Testis (tissue), 3 donors: ENCODE results near the gene MYOZ3. TPM values are rescaled to one million over a fixed set of nuclear protein-coding genes. Genes with fewer than 3 reads are reported as not detected.

Source experiments
- DNase-seq: peaks from one replicate; pipeline ENCODE4 v3.0.0-alpha.2; 2019
- H3K27ac ChIP-seq, 2 donors: fragments of 200-600 bp; sonication (generic); one replicate each; pipeline ENCODE4 v1.5.1; 2019
- H3K27me3 ChIP-seq: fragments of 200-600 bp; sonication (generic); one replicate; pipeline ENCODE4 v1.5.1; 2019
- H3K36me3 ChIP-seq: fragments of 200-600 bp; sonication (generic); one replicate; pipeline ENCODE4 v1.5.1; 2017; ENCODE audit warnings: low read depth; ENCODE audit errors: missing control alignments
- H3K4me1 ChIP-seq: fragments of 200-600 bp; sonication (generic); one replicate; pipeline ENCODE4 v1.5.1; 2019
- H3K4me3 ChIP-seq, 2 donors: fragments of 200-600 bp; sonication (generic); one replicate each; pipeline ENCODE4 v1.5.1; 2017 to 2019
- H3K9me3 ChIP-seq: fragments of 200-600 bp; sonication (generic); one replicate; pipeline ENCODE4 v1.5.1; 2017
- CTCF ChIP-seq, 3 experiments: fragments of 450-650 bp in 2 of 3; fragments of 200-600 bp in 1 of 3; sonication (generic) in 1 of 3; IDR thresholded peaks; one replicate each; pipeline ENCODE4 v1.5.1; 2016 to 2019; ENCODE audit warnings: antibody characterized with exemption in 3 of 3, mild to moderate bottlenecking in 2 of 3, moderate library complexity in 1 of 3
- POLR2A ChIP-seq: fragments of 450-650 bp; IDR thresholded peaks from one replicate; pipeline ENCODE4 v1.6.1; 2017; ENCODE audit warnings: antibody characterized with exemption, mild to moderate bottlenecking, moderate library complexity
- WGBS, 2 donors: methylation state at CpG; one replicate each; pipeline ENCODE4 v1.1.5; 2018; 5-methylcytosine and 5-hydroxymethylcytosine counted together
- intact Hi-C: fragments of 100-400 bp; cut with DNase I; formaldehyde crosslinking; loops from one replicate; pipeline ENCODE4 v1.15.1; 2023; ENCODE audit warnings: low total_unique reads
- polyA plus RNA-seq: library from polyadenylated mRNA; stranded (reverse); fragments of 350-450 nt; fragmentation: Illumina TruSeq; extraction: RNeasy Lipid Tissue Mini Kit (QIAGEN cat#74804); gene quantifications from one replicate; pipeline ENCODE4 v1.2.3, GENCODE V29; 2014; ENCODE audit warnings: low read depth, low replicate concordance; ENCODE audit not compliant: insufficient read depth
- total RNA-seq, 2 donors: library from RNA; depleted of rRNA; stranded (reverse); fragments of >200 nt; gene quantifications; one replicate each; pipeline ENCODE4 v1.2.3, GENCODE V29; 2016

Gene MYOZ3
- total and polyA plus RNA-seq, 3 donors from 2014 or later: 10.4 to 12.7 (median 12.0) TPM

GRCh38 chr5:150641006-150641570, 20.0 kb upstream of the MYOZ3 start:
- peak; percentile 69 for DNase-seq
- WGBS, 2 donors: 44 to 51% methylated on average over 9 of the region's 9 CpGs
- no peaks in the 10 kb centered on the region for H3K9me3 ChIP-seq

GRCh38 chr5:150641824-150642566, 19.1 kb upstream of the MYOZ3 start:
- no peaks in the 10 kb centered on the region for H3K36me3 ChIP-seq
- no peaks in the 10 kb centered on the region for H3K27me3 ChIP-seq
- TF ChIP-seq CTCF (IDR thresholded peaks at IDR 0.05) (no peak), POLR2A (no peak)
- 57 to 71% methylated on average over 4 to 5 of the region's 5 CpGs for WGBS, 2 donors
- H3K27ac ChIP-seq: peak overlapping the region; percentile 79 to 88
- H3K4me3 ChIP-seq: peak overlapping the region in 1 of 2 donors; percentile 57
- no peaks in the 10 kb centered on the region for H3K9me3 ChIP-seq
- intact Hi-C loops: no loop called here
- DNase-seq: no peak
- peaks cover 88% of the 10 kb centered on the region for H3K4me1 ChIP-seq

More at GRCh38 chr5:150641006-150641570, 20.0 kb upstream of the MYOZ3 start:
- no peaks in the 10 kb centered on the region for H3K27me3 ChIP-seq
- intact Hi-C loops: no loop called here
- TF ChIP-seq CTCF (IDR thresholded peaks at IDR 0.05) (no peak), POLR2A (no peak)
- H3K27ac ChIP-seq: peak overlapping the region; percentile 79 to 88
- peak overlapping the region; percentile 5 to 57 for H3K4me3 ChIP-seq
- H3K36me3 ChIP-seq: no peaks in the 10 kb centered on the region
- H3K4me1 ChIP-seq: peaks cover 91% of the 10 kb centered on the region

- Histone ChIP-seq H3K4me1 (peaks cover 86% of the 10 kb centered on the region), H3K27ac (peak overlapping the region; percentile 79 to 88), H3K36me3 (no peaks in the 10 kb centered on the region), H3K4me3 (peak overlapping the region in 1 of 2 donors; percentile 14), H3K27me3 (no peaks in the 10 kb centered on the region), H3K9me3 (no peaks in the 10 kb centered on the region)
- no peak for TF ChIP-seq POLR2A
- TF ChIP-seq CTCF (IDR thresholded peaks at IDR 0.05): no peak
- intact Hi-C loops: no loop called here
- peak; percentile 73 for DNase-seq
- WGBS, 2 donors: 41 to 43% methylated on average over 2 to 5 of the region's 5 CpGs
These were observed 18.5 kb upstream of the MYOZ3 start for GRCh38 chr5:150642567-150642927.

- WGBS, 2 donors: 77 to 79% methylated on average over 12 of the region's 12 CpGs
- TF ChIP-seq CTCF (IDR thresholded peaks at IDR 0.05): no peak
- TF ChIP-seq POLR2A: no peak
- Histone ChIP-seq H3K27ac (peak overlapping the region in 1 of 2 donors; percentile 88), H3K4me3 (peak overlapping the region in 1 of 2 donors; percentile 14), H3K36me3 (no peaks in the 10 kb centered on the region), H3K27me3 (no peaks in the 10 kb centered on the region), H3K4me1 (peaks cover 86% of the 10 kb centered on the region), H3K9me3 (no peaks in the 10 kb centered on the region)
- DNase-seq: no peak
- intact Hi-C loops: no loop called here
These were observed 17.9 kb upstream of the MYOZ3 start for GRCh38 chr5:150642991-150643710.
